HG03045 (cell line): Measurements from ENCODE around the gene CACNG1.

ENCODE experiments used
- ATAC-seq: cut with Tn5 transposase; IDR thresholded peaks from one replicate; pipeline ENCODE4 v1.9.1; 2021; ENCODE audit warnings: mild to moderate bottlenecking, moderate library complexity; ENCODE audit not compliant: unreplicated experiment

The CACNG1 gene

GRCh38 chr17:67044016-67044772 is at the start of gene CACNG1:
CACNG1 (plus strand) TSS chr17:67044554; CDS start chr17:67044661, 107 bp downstream.
- ATAC-seq: no peak

GRCh38 chr17:66994930-66995535 is 49.3 kb upstream of the CACNG1 start:
- no peak for ATAC-seq

- ATAC-seq: no peak
These were observed 48.4 kb upstream of the CACNG1 start for GRCh38 chr17:66995944-66996343.

GRCh38 chr17:66996926-66997325 is 47.4 kb upstream of the CACNG1 start:
- ATAC-seq: no peak

- no peak for ATAC-seq
These were observed 41.1 kb upstream of the CACNG1 start for GRCh38 chr17:67003231-67003630.

- ATAC-seq: no peak
These were observed 40.2 kb upstream of the CACNG1 start for GRCh38 chr17:67004181-67004580.

GRCh38 chr17:67007266-67007665 is 37.1 kb upstream of the CACNG1 start:
- ATAC-seq: no peak

GRCh38 chr17:67008101-67008500 is 36.3 kb upstream of the CACNG1 start:
- ATAC-seq: no peak

GRCh38 chr17:67011527-67012175 is 32.7 kb upstream of the CACNG1 start:
- no peak for ATAC-seq

GRCh38 chr17:67013891-67014290 is 30.5 kb upstream of the CACNG1 start:
- ATAC-seq: no peak

- no peak for ATAC-seq
These were observed 29.4 kb upstream of the CACNG1 start for GRCh38 chr17:67015001-67015400.

GRCh38 chr17:67016039-67016762 is 28.2 kb upstream of the CACNG1 start:
- no peak for ATAC-seq

- no peak for ATAC-seq
These were observed 26.4 kb upstream of the CACNG1 start for GRCh38 chr17:67017910-67018309.

GRCh38 chr17:67018471-67019434 is 25.6 kb upstream of the CACNG1 start:
- no peak for ATAC-seq

- no peak for ATAC-seq
These were observed 24.5 kb upstream of the CACNG1 start for GRCh38 chr17:67019809-67020208.

GRCh38 chr17:67020293-67020766 is 24.0 kb upstream of the CACNG1 start:
- ATAC-seq: no peak

GRCh38 chr17:67021196-67021595 is 23.2 kb upstream of the CACNG1 start:
- no peak for ATAC-seq

GRCh38 chr17:67021743-67022450 is 22.5 kb upstream of the CACNG1 start:
- no peak for ATAC-seq

- no peak for ATAC-seq
These were observed 21.9 kb upstream of the CACNG1 start for GRCh38 chr17:67022451-67022810.

GRCh38 chr17:67024736-67025135 is 19.6 kb upstream of the CACNG1 start:
- no peak for ATAC-seq
